Left renal cortex interstitium (tissue), 4 donors: ENCODE data around the gene OPRL1. TPM values are rescaled to one million over a fixed set of nuclear protein-coding genes. Genes with fewer than 3 reads are reported as not detected.

Source experiments
- DNase-seq, 4 donors: peaks; one replicate each; pipeline ENCODE4 v3.0.0-alpha.2; 2013; ENCODE audit warnings: low read depth in 4 of 4, low spot score in 2 of 4, missing footprints in 1 of 4
- polyA plus RNA-seq, 4 donors: library from polyadenylated mRNA; unstranded; fragments of 120-200 nt; gene quantifications; one replicate each; pipeline ENCODE4 v1.2.1, GENCODE V29; 2013; ENCODE audit not compliant: insufficient read length in 4 of 4

Gene OPRL1
- polyA plus RNA-seq, 4 donors, result 0.85 to 1.4 (median 1.2) TPM

GRCh38 chr20:64070244-64070993 is 9.5 kb upstream of the OPRL1 start:
- DNase-seq, result no peak

GRCh38 chr20:64071341-64072332 is 8.2 kb upstream of the OPRL1 start:
- DNase-seq, result no peak

GRCh38 chr20:64072498-64073063 is 7.3 kb upstream of the OPRL1 start:
- no peak for DNase-seq

GRCh38 chr20:64073476-64074183 is 6.3 kb upstream of the OPRL1 start:
- no peak for DNase-seq

- no peak for DNase-seq
Measured at GRCh38 chr20:64074184-64074789, 5.6 kb upstream of the OPRL1 start.

GRCh38 chr20:64074963-64075362 is 4.9 kb upstream of the OPRL1 start:
- no peak for DNase-seq

GRCh38 chr20:64075556-64075955 is 4.3 kb upstream of the OPRL1 start:
- DNase-seq, result no peak

GRCh38 chr20:64076061-64076997 is 3.6 kb upstream of the OPRL1 start:
- DNase-seq, result no peak

GRCh38 chr20:64077094-64077493 is 2.8 kb upstream of the OPRL1 start:
- no peak for DNase-seq

- DNase-seq, result no peak
Measured at GRCh38 chr20:64077541-64077875, 2.4 kb upstream of the OPRL1 start.

GRCh38 chr20:64077876-64078551 is 1.9 kb upstream of the OPRL1 start:
- no peak for DNase-seq

GRCh38 chr20:64078934-64079272 is 979 bp upstream of the OPRL1 start:
- DNase-seq, result no peak

GRCh38 chr20:64079273-64080012 is 439 bp upstream of the OPRL1 start, which contains the start of gene RGS19:
Gene RGS19, minus strand, starts transcription at chr20:64079518. Its CDS starts 2,632 bp downstream, at chr20:64076886.
- no peak for DNase-seq

- no peak for DNase-seq
Measured at GRCh38 chr20:64080813-64081623, 1.1 kb downstream of the OPRL1 start.

- DNase-seq, result no peak
Measured at GRCh38 chr20:64081624-64081964, 1.7 kb downstream of the OPRL1 start.

- DNase-seq, result no peak
Measured at GRCh38 chr20:64082126-64082731, 2.3 kb downstream of the OPRL1 start.

- no peak for DNase-seq
Measured at GRCh38 chr20:64082820-64083377, 3.0 kb downstream of the OPRL1 start.
